ENCODE results near the gene FZD7.

- no peak for TF ChIP-seq CTCF (IDR thresholded peaks at IDR 0.05)
- no peak for TF ChIP-seq POLR2A (IDR thresholded peaks at IDR 0.05)
Measured at GRCh38 chr2:202022755-202023154, 10.9 kb upstream of the FZD7 start.

Data from right lobe of liver (tissue), 4 donors.